Posterior vena cava (tissue), 2 donors: ENCODE results near the gene AMH. TPM values are rescaled to one million over a fixed set of nuclear protein-coding genes. Genes with fewer than 3 reads are reported as not detected.

Experiments
- DNase-seq: peaks from one replicate; pipeline ENCODE4 v3.0.0-alpha.2; 2020; ENCODE audit warnings: low spot score
- intact Hi-C, 2 donors: fragments of 100-400 bp; cut with DNase I; formaldehyde crosslinking; loops; one replicate each; pipeline versions ENCODE4 v1.14.1 to v1.14.2; 2022 to 2023
- total RNA-seq, 2 donors: library from RNA; stranded (reverse); fragmentation: NEBNext Ultra II Directional; extraction: Animal tissue kit (Norgen Biotek cat#: 25700); gene quantifications; one replicate each; pipeline ENCODE4 v1.2.1, GENCODE V29; 2021
- donor health status: DM: yes; HTN: yes; CAD: no.
- donor health status: DM: yes; HTN: yes; CAD: no.

Gene AMH
- total RNA-seq, 2 donors from 2014 or later: 0.46 to 1.1 TPM

GRCh38 chr19:2216361-2217225 lies 32.5 kb upstream of the AMH start:
- intact Hi-C loops: loop anchor here in 1 of 2 donors (5.0 kb wide), 1 partner anchor 1474 kb away; no protein-coding TSS in a partner anchor
- no peak for DNase-seq

GRCh38 chr19:2217591-2217990 lies 31.5 kb upstream of the AMH start:
- intact Hi-C loops: loop anchor here in 1 of 2 donors (5.0 kb wide), 1 partner anchor 1475 kb away; no protein-coding TSS in a partner anchor

GRCh38 chr19:2219726-2220125 lies 29.4 kb upstream of the AMH start:
- intact Hi-C loops: loop anchor here in 1 of 2 donors (5.0 kb wide), 1 partner anchor 1477 kb away; no protein-coding TSS in a partner anchor
- DNase-seq: no peak

More at GRCh38 chr19:2217591-2217990, 31.5 kb upstream of the AMH start:
- DNase-seq: no peak

- intact Hi-C loops: no loop called here
- no peak for DNase-seq
These were observed 27.8 kb upstream of the AMH start for GRCh38 chr19:2221250-2221831.

- intact Hi-C loops: no loop called here
- DNase-seq: no peak
These were observed 27.2 kb upstream of the AMH start for GRCh38 chr19:2221918-2222317.

GRCh38 chr19:2223391-2223790 lies 25.7 kb upstream of the AMH start:
- DNase-seq: no peak
- intact Hi-C loops: no loop called here

- no peak for DNase-seq
- intact Hi-C loops: no loop called here
These were observed 25.2 kb upstream of the AMH start for GRCh38 chr19:2223959-2224358.

GRCh38 chr19:2224754-2225349 lies 24.3 kb upstream of the AMH start:
- intact Hi-C loops: no loop called here
- DNase-seq: no peak

- intact Hi-C loops: no loop called here
- DNase-seq: no peak
These were observed 23.6 kb upstream of the AMH start for GRCh38 chr19:2225415-2226050.

- intact Hi-C loops: no loop called here
- no peak for DNase-seq
These were observed 22.9 kb upstream of the AMH start for GRCh38 chr19:2226051-2226839.

GRCh38 chr19:2226840-2227360 lies 22.2 kb upstream of the AMH start:
- intact Hi-C loops: no loop called here
- no peak for DNase-seq

- DNase-seq: no peak
- intact Hi-C loops: no loop called here
These were observed 21.5 kb upstream of the AMH start for GRCh38 chr19:2227415-2228156.

GRCh38 chr19:2228157-2229030 lies 20.7 kb upstream of the AMH start:
- intact Hi-C loops: loop anchor here in 1 of 2 donors (1.0 kb wide), 1 partner anchor 14 kb away; no protein-coding TSS in a partner anchor
- DNase-seq: no peak

GRCh38 chr19:2229103-2230032 lies 19.8 kb upstream of the AMH start:
- no peak for DNase-seq
- intact Hi-C loops: loop anchor here (1.0 to 10.0 kb wide), 3 partner anchors 15 to 75 kb away; partner anchors contain the start of genes AP3D1 (in 1 of the 2) and DOT1L (in 1 of the 2)

GRCh38 chr19:2230033-2230531 lies 19.0 kb upstream of the AMH start:
- intact Hi-C loops: loop anchor here (5.0 to 10.0 kb wide), 2 partner anchors 68 to 75 kb away; partner anchors contain the start of genes AP3D1 (in 1 of the 2) and DOT1L (in 1 of the 2)
- no peak for DNase-seq
